ENCODE measurements around the gene XPO6. TPM values are rescaled to one million over a fixed set of nuclear protein-coding genes. Genes with fewer than 3 reads are reported as not detected.

XPO6 gene
- total RNA-seq, 1 donor from 2014 or later = 115 TPM

DNA sequence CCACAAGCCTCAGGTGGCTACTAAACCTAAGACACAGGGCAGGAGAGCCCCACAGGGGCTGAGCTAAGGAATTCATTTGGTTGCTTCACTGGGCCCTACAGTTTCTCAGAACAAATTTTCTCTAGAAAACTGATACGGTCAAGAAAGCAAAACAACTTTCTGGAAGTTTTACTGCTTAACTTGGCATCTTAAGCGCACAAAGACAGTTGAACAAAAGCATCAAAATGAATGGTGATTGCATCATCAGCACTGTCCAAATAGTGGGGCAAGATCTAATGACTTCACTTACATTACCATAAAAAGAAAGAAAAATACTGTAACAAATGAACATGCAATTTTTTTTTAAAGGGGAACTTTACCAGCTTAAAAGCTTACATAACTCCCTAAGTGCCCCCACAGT lies 47.6 kb downstream of the XPO6 start:
- no peak for DNase-seq (ENCODE audit: low spot score in 2 of 2, unreplicated experiment in 2 of 2)
- Mint-ChIP-seq H3K27me3 (ENCODE audit: low read depth) (no peaks in the 10 kb centered on the region), H3K4me1 (peaks cover 9% of the 10 kb centered on the region), H3K36me3 (peaks cover 25% of the 10 kb centered on the region), H3K27ac (no peak overlapping the region), H3K4me3 (no peak overlapping the region), H3K9me3 (no peaks in the 10 kb centered on the region)
- TF ChIP-seq, protein P1, sequence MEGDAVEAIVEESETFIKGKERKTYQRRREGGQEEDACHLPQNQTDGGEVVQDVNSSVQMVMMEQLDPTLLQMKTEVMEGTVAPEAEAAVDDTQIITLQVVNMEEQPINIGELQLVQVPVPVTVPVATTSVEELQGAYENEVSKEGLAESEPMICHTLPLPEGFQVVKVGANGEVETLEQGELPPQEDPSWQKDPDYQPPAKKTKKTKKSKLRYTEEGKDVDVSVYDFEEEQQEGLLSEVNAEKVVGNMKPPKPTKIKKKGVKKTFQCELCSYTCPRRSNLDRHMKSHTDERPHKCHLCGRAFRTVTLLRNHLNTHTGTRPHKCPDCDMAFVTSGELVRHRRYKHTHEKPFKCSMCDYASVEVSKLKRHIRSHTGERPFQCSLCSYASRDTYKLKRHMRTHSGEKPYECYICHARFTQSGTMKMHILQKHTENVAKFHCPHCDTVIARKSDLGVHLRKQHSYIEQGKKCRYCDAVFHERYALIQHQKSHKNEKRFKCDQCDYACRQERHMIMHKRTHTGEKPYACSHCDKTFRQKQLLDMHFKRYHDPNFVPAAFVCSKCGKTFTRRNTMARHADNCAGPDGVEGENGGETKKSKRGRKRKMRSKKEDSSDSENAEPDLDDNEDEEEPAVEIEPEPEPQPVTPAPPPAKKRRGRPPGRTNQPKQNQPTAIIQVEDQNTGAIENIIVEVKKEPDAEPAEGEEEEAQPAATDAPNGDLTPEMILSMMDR (IDR thresholded peaks at IDR 0.05; ENCODE audit: unreplicated experiment) = no peak

DNA sequence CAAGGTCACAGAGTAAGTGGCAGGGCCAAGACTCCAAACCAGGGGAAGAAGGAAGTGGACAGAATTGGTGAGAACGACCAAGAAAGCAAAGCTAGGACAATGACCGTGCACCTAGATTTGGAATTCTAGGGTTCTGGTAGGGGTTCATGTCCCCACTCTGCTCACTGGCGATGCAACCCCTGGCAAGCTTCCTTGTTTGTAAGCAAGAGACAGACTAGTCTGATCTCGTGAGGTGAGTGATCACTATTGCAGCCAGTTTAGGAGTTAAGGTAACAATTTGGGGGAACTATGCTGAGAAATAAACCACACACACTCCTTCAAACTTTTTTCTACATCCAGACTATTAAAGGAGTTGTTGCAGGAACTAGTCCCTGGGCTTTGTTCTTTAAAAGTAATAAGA lies 48.1 kb downstream of the XPO6 start:
- TF ChIP-seq, protein P1 (IDR thresholded peaks at IDR 0.05; ENCODE audit: unreplicated experiment) = no peak
- H3K4me1 Mint-ChIP-seq = peaks cover 13% of the 10 kb centered on the region
- peaks cover 22% of the 10 kb centered on the region for H3K36me3 Mint-ChIP-seq
- no peaks in the 10 kb centered on the region for H3K9me3 Mint-ChIP-seq
- DNase-seq (ENCODE audit: low spot score in 2 of 2, unreplicated experiment in 2 of 2) = no peak
- no peak overlapping the region for H3K4me3 Mint-ChIP-seq
- no peak overlapping the region for H3K27ac Mint-ChIP-seq
- H3K27me3 Mint-ChIP-seq (ENCODE audit: low read depth) = no peaks in the 10 kb centered on the region

DNA sequence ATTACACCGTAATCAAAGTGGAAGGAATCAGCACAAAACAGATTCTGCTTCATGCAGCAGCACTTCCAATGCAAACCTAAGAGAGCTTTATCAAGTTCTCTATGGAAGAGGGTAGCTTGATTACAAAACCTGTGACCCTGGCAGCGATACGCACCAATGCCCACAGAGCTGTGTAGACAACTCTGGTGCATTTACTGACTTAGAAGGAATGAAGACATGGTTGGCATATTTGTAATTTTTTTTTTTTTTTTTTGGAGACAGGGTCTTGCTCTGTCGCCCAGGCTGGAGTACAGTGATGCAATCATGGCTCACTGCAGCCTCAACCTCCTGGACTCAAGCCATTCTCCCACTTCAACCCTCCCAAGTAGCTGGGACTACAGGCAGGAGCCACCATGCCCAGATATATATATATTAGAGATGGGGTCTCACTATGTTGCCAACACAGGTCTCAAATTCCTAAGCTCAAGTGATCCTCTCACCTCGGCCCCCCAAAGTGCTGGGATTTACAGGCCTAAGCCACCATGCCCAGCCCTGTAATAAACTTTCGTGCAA lies 49.4 kb downstream of the XPO6 start:
- Mint-ChIP-seq H3K4me3 (no peak overlapping the region), H3K27ac (no peak overlapping the region), H3K4me1 (peaks cover 22% of the 10 kb centered on the region), H3K36me3 (peaks cover 18% of the 10 kb centered on the region), H3K9me3 (no peaks in the 10 kb centered on the region), H3K27me3 (ENCODE audit: low read depth) (no peaks in the 10 kb centered on the region)
- TF ChIP-seq, protein P1 (IDR thresholded peaks at IDR 0.05; ENCODE audit: unreplicated experiment) = no peak
- DNase-seq (ENCODE audit: low spot score in 2 of 2, unreplicated experiment in 2 of 2) = no peak

DNA sequence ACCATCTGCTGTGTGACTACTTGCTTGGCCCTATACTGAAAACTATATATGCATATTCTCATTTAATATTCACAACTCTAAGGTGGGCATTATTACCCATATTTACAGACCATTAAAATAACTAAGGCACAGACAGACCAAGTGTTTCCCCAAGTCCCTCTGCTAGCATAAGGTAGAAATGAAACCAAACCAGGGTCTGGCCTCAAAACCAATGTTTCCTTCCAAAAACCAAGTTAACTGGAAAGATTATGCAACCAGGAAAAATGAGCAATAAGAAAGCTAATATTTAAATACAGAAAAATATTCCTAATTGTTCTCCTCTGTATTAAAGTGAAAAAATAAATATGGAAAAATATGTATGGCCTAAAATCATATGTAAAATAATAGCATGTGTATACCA lies 50.1 kb downstream of the XPO6 start:
- H3K36me3 Mint-ChIP-seq = peaks cover 10% of the 10 kb centered on the region
- TF ChIP-seq, protein P1 (IDR thresholded peaks at IDR 0.05; ENCODE audit: unreplicated experiment) = no peak
- no peaks in the 10 kb centered on the region for H3K9me3 Mint-ChIP-seq
- no peak for DNase-seq (ENCODE audit: low spot score in 2 of 2, unreplicated experiment in 2 of 2)
- H3K27me3 Mint-ChIP-seq (ENCODE audit: low read depth) = no peaks in the 10 kb centered on the region
- H3K27ac Mint-ChIP-seq = no peak overlapping the region
- H3K4me3 Mint-ChIP-seq = no peak overlapping the region
- peaks cover 23% of the 10 kb centered on the region for H3K4me1 Mint-ChIP-seq

DNA sequence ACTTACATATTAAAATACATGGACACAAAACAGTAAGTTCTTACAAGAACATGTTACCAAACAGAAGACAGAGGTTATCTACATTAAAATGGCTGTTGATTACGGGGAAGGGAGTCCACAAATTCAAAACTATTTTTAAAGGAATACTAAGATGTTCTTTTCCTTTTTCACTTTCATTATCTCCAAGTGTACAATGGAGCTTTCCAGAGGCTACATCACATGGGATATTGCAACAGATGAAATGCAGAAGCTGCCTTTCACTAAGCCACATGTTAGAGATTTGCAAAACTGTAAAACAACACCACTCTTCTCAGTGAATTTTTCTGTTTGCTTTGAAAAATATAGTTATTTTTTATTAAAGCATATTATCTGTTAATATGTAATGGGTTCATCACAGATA lies 53.6 kb downstream of the XPO6 start:
- no peak overlapping the region for H3K27ac Mint-ChIP-seq
- peaks cover 35% of the 10 kb centered on the region for H3K4me1 Mint-ChIP-seq
- TF ChIP-seq, protein P1 (IDR thresholded peaks at IDR 0.05; ENCODE audit: unreplicated experiment) = no peak
- peaks cover 10% of the 10 kb centered on the region for H3K36me3 Mint-ChIP-seq
- no peak for DNase-seq (ENCODE audit: low spot score in 2 of 2, unreplicated experiment in 2 of 2)
- no peaks in the 10 kb centered on the region for H3K27me3 Mint-ChIP-seq (ENCODE audit: low read depth)
- H3K4me3 Mint-ChIP-seq = no peak overlapping the region
- no peaks in the 10 kb centered on the region for H3K9me3 Mint-ChIP-seq

Measured in mesothelial cell of epicardium (in vitro differentiated cells).